HG03135 (cell line): ENCODE results near the gene RADIL.

Experiments
- ATAC-seq: cut with Tn5 transposase; IDR thresholded peaks from one replicate; pipeline ENCODE4 v1.9.1; 2021; ENCODE audit warnings: mild to moderate bottlenecking, moderate library complexity; ENCODE audit not compliant: unreplicated experiment

RADIL gene

DNA sequence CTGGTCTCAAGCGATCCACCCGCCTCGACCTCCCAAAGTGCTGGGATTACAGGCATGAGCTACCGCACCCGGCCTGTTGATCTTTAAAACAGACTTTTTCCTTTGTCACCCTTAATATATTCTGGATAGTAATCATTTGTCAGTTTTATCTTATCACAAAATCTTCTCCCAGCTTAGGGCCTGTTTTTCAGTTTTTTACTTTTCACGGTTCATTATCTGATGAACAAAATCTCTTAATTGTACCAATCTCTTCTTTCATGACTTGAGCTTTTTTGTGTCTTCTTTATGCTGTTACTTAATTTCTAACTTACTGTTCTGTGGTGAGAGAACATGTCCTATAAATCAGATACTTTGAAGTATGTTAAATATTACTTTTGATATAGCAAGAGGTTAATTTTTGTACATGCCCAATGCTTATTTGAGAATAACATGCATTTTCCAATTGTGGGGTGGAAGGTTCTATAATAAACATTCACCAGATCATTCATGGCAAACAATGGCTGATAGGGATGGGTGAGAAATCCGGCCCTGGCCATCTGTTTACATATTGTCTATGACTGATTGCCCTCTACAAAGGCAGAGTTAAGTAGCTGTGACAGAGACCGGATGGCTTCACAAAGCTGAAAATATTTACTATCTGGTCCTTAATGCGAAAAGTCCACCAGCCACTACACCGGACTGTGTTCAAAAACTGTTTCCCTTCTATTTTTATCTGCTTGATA lies 27.0 kb downstream of the RADIL start:
- no peak for ATAC-seq

DNA sequence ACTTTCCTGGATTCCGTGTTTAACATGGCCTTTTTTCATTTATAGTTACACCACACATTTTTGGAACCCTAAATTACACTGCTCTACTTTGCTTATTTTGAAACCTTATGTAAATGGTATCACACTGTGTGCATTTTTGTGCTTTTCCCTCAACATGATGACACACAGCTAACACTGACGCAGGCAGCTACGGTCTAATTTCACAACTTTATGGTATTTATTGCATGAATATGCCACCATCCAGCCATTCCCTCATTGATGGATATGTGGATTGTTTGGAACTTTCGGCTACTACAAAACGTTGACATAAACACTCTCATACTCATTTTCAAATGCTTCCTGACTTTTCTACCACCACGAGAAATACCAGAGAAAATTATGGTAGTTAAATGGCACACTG lies 28.6 kb downstream of the RADIL start:
- ATAC-seq, result no peak

DNA sequence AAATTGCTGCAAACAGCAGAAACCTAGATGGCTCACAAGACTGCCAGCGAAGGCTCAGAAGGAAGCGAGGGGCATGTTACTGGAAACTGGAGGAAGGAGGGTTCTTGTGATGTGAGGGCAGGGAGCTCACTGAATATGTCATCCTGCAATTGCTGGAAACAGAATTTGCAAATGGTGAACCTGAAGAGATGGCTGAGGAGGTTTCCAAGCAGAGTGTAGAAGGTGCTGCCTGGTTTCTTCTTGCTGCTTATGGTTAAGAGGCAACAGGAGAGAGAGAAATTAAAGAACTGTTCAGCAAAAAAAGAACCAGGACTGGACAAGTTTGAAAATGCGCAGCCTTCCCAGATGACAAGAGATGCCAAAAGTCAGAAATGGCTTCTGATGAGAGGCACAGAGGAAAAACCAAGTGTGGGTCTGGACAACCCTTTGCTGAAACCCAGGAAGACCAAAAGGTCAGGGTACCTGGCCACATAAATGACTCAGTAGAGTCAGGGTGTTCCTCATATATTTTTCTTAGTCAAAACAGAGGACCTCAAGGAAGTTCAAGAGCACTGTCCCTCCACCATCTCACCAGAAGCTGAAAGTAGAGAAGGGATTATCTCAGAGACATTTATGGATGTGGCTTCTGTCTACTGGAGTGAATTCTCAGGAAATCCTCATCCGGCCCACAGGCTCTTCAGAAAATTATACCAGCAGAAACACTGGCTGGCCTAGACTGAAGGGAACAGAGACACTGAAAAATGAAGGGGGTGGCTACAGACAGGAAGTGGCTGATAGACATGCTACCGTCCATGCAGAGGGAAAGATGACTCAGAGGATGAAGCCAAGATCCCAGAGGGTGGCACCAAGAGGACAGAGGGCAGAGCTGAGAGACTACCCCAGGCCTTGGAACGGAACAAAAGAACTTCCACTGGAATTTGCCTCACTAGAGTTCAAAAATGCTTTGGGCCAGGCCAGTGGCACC lies 31.8 kb downstream of the RADIL start:
- no peak for ATAC-seq

DNA sequence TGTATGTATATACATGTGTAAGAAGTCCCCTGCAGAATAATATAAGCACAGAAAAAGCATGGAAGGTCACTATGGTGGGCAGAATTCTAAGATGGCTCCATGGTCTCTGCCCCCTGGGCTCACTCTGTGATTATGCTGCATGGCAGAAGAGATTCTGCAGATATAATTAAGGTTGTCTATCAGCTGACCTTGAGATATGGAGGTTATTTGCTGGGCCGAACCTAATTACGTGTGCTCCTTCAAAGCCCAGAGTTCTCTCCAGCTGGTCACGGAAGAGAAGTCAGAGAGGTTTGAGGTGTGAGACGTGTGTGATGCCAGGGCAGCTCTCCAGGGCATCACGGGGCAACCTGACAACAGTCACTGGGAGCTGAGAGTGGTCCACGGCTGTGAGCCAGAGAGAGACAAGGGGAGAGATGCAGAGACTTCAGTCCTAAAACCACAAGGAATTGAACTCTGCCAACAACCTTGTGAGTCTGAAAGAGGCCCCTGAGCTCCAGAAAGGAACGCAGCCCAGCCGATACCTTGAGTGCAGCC lies 33.2 kb downstream of the RADIL start:
- ATAC-seq, result no peak

DNA sequence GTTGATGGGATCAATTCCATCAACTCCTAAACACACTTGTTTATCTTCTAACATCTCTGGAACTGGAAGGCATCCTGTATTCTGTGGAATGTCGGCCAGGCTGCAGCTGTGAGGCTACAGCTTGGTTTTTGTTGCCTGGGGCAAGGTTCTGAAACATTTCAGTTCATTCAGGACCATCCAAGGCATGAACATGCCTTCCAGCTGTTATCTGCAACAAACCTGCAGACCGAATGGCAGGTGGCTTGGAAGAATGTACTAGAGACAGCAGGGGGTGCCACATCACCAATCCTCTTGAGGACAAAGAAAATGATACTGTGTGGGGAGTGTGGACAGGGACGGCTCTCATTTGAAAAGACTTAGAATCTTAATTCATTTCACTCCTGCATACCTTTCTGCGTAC lies 34.1 kb downstream of the RADIL start:
- ATAC-seq, result no peak

DNA sequence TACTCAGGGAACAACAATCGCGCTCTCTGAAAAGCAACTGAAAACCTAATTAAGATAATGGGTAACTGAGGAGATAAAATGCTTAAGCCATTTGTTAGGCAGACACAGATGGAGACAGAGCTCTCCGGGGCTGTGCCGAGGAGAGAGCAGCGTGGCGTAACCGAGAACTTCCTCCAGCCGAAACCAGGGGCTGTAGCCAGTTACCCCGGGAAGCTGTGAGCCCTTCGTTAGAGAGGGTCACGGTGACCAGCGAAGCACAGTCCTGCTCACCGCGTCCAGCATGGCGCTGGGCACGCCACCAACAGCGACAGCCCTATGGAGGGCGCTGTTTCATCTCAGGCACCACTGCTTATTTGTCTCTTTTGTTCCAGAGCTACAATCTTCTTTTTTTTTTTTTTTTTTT lies 37.8 kb downstream of the RADIL start:
- ATAC-seq, result no peak

DNA sequence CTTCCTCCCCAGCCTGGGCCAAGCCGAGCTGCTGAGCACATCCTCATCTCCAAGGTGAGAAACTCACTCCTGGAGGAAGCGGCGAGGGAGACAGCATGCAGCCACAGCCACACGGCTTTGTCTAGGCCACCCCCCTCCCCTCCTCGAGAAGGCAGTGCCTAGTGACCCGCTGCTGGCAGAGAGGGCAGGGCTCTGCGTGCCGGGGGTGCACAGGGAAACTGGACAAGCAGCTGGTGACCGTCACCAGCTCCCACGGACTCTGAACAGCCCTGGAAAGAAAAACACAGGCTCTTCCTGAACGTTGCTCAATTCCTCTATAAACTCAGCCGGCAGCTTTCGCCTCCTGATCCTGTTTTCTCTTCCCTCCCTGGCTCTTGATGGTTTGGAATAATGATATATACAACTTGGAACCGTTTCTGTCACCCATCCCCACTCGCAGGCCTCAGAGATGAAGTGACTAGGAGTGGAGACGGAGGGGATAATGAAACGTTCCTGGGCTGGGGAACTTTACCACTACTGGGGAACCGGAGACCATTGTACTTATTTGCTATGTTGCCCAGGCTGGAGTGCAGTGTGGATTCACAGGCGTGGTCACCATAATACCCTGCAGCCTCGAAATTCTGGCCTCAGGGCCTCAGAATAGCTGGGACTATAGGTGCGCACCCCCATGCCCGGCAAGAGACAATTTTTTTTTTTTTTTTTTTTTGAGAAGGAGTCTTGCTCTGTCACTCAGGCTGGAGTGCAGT lies 41.0 kb downstream of the RADIL start:
- ATAC-seq, result no peak

DNA sequence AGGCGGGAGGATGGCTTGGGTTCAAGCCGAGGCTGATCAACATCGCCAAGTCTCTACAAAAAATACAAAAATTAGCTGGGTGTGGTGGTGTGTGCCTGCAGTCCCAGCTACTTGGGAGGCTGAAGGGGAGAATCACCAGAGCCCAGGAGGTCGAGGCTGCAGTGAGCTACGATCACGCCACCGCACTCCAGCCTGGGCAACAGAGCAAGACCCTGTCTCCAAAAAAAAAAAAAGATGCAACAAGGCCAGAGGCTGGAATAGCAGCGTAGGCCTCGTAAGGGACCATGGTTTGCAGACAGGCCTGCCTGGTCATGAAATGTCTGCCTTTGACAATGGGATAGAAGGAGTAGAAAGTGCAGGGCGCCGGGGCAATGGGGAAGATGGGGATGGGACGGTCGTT lies 41.7 kb downstream of the RADIL start:
- no peak for ATAC-seq

DNA sequence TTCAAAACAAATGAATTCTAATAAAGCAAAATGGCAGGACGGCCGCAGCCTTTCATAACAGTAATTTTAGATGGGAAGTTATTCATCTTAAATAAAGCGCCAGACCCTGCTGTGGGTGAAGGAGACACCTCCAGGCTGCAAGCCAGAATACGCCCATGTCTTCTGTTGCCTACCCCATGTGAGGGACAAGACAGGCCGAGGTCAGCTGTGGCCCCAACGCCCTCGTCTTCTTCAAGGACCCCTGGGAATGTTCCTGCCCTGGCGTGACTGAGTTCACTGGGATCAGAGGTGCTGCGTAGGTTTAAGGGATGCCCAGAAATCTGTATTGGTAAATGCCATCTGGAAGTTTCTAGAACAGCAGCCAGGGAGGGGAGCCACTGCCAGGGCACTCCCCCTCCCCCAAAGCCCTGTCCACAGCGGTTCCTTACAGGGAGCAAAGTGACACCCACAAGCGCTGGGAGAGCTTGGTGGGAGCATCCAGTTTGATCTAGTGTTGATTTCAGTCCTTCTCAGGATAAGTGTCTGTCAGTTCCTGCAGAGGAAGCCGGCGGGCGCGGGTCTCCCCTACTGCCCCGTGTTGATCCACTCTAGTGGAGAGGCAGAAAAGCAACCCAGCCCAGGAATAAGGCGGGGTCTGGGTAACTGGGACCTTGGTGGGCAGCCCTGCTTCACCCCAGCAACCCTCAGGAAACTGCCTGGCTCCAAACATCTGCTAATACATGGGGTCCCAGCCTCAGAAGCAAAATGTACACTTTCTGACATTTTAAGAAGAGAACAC lies 42.3 kb downstream of the RADIL start:
- ATAC-seq, result no peak

DNA sequence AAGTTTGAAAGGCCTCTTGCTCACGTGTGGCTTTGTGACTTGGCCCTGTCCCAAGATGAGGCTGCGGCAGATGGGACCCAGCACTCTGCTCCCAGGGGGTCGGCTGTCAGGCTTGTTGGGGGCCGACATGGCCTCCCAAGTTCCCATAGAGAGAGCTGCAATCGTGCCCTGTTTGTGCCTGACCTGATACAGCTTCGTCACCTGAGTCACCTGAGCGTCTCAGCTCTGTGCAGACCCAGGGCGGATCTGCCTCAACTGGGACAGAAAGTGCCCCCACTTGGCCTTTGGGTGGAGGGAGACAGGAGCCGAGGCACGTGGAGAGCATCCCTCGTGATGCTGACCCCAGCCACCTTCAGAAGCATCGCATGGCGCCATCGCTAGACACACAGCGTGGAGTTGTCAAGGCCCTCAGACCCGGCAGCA lies 43.4 kb downstream of the RADIL start:
- ATAC-seq, result no peak

DNA sequence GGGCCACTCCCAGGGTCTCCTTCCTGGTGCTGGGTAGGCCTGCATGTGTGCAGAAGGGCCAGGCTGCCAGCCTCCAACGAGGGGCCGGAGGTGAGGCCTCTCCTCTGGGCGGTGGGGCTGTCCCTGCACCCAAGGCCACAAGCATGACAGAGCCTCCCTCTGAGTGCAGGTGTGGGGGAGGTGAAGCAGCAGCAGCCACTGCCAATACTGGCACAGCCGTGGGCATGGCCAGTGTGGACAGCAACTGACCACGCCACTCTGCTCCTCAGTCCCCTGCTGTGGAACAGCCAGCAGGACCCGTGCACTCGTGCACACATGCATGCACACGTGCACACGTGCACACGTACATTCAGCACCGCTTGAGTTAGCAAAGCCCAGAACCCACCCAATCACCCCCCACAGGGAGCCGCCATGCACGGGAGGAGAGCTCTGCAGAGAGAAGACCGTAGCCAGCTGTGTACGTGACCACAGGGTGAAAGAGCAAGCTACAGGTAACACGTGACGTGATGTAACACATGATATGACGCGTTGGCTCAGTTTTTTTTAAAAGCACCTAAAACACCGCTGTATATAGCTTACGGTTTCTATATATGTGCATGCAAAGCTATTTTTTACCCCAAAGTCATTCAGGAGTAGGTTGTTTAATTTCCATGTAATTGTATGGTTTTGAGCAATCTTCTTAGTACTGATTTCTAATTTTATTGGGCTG lies 44.7 kb downstream of the RADIL start:
- ATAC-seq, result no peak

DNA sequence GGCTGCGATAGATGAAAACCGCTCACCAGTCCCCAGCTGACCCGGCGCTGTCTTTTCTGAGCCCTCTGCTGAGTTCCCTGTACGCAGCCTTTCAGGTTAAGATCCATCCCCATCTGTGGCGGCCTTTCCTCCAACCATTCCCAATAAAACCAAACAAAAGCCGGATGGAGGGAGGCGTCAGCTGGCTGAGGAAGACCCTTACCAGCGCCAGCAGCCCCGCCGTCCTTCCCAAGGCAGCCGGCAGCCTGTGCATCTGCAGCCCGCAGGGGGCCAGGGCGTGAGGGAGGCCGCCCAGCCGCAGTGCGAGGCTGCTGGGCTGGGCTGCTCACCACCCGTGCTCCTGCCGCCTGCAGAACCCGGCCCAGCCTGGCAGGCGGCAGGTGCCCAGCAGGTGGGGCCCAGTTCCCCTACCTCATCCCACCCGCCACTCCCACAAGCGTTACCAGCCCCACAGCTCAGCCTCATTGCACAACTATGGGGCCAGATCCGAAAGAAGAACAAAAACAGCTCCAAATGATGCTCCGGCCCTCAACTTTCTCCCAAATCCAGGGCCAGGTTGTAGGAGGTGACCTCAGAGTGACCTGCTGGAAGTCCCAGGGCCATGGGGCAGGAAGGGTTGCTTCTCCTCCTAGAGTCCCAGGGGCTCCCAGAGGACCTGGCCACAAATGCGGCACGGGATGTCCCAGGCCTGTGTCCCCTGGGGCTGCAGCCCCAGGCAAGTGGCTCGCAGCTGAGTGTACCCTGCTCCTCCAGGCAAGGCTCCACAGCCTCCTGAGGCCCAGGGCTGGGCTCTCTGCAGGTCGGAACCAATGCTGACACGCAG lies 45.5 kb downstream of the RADIL start:
- no peak for ATAC-seq

DNA sequence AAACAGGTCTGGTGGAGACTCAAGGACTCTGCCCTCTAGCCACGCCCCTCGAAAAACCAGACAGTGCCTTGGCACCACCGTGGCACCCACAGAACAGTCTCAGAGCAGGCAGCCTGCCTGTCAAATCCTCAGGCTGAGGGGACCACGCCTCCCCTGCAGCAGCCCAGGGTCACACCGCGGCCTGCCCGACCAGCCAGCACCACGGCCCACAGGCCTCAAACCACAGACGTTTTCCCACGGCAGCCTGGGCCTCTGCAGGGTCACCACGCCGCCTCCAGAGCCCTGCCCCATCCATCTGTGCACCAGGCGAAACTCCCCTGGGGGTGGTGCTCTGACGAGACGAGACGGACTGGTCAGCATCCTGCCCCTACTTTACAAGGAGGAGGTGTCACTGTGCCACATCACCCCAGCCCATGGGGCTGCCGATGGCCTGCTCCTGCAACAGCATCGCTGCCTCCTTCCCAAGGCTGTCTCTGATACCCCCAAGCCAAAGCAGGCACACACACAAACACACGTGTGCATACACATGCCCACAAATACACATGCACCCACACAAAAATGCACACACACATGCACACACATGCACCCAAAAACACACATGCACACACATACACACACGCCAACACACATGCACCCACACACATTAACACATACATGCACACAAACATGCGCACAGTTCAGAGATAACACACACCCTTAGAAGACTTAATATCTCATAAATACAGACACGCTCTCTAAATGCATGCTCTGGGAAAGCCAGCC lies 46.3 kb downstream of the RADIL start:
- ATAC-seq, result no peak

DNA sequence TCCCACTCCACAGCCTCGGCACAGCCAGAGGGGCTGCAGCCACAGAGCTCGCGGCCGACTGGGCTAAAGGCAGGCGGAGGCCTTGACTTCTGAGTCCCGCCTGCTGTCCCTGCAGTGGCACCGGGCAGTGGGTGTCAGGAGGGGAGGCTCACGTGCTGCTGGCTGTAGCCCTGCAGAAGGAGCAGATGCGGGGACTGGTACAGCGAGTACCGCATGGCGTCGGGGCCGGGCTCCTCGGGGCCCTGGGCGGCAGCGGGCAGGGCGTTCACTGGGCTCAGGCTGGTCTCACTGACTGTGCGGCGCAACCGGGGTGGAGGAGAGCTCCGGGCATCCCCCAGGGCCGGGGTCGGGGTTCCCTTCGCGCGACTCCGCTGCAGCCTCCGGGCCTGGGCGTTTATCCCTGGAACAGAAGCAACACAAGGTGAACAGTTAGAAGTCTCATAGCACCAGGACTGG lies 47.3 kb downstream of the RADIL start:
- ATAC-seq, result no peak

DNA sequence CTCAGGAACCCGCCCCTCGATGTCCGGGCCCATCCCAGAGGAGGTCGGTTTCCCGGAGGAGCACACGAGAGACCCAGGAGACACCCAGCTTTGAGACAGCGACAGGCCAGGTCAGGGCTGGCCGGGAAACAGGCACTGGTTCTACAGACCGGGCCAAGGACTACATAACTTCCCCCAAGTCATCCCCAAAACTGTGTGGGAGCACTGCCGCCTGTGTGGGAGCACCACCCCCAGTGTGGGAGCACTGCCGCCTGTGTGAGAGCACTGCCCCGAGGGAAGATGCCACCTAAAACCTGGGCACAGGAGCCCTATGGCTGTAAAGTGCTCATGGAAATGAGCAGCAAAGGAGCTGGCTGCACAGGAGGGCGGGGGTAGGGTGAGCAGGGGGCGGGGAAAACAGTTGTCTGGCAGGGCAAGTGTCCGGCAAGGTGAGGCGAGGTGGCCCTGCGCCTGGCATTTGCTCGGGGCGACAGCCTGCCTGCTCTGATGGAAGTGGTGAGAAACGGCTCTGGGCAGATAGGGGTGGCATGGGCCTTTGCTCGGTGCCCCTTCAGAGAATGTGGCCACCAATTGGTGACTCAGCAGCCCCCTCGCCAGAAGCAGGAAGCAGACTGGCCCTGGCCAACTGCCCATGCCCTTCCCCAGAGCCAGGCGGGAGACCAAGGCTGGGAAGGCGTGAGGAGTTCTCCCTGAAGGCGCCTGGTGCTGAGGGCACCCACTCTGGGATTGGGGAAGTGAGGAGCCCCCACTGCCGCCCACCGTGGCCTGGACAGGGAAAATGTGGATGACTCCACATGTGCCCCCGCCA lies 47.9 kb downstream of the RADIL start:
- no peak for ATAC-seq

DNA sequence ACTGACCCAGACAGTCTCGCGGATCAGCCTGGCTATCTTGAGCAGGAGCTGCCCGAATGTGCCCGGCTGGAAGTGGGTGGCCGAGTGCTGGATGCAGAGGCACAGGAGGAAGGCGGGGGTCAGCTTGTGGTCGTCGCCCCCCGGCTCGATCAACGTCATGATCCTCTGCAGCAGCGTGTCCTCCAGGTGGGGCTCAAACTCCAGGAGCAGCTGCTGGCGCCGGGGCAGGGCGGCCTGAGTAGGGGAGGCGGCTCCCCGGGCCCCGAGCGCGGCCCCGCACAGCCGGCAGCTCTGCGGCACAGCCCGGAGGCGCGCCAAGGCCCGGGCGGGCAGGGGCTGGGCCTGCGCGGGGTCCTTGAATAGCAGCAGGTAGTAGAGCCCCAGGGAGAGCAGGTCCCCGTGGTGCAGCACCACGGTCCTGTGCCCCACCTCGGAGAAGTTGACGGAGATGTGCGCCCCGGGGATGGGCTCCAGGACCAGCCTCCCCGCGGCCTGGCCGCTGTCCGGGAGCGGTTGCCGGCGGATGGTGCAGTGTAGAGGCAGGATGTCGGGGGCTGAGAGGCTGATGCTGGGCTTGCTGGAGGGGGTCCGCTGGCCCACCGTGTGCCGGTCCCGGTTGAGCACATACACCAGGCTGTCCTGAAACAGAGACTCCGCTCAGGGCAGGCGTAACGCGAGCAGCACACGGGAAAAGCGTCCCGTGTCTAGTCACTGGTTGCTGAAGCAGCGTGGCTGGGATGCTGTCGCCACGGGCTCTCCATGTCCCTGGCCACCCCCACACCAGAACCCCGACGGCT lies 48.7 kb downstream of the RADIL start:
- no peak for ATAC-seq
